Neural crest cell (in vitro differentiated cells): ENCODE results near the gene IL12RB2. TPM values are rescaled to one million over a fixed set of nuclear protein-coding genes. Genes with fewer than 3 reads are reported as not detected.

Experiments
- DNase-seq: peaks from one replicate; pipeline ENCODE4 v3.0.0; 2021; ENCODE audit warnings: low read depth, mixed read lengths, low spot score
- H3K27ac Mint-ChIP-seq: one replicate; pipeline ENCODE4 v1.8.0; 2021; ENCODE audit warnings: mild to moderate bottlenecking, mixed read lengths; ENCODE audit not compliant: unreplicated experiment
- H3K27me3 Mint-ChIP-seq: 2 replicates; pipeline ENCODE4 v1.8.0; 2021; ENCODE audit warnings: low read depth, mild to moderate bottlenecking, mixed read lengths
- H3K36me3 Mint-ChIP-seq: 2 replicates; pipeline ENCODE4 v1.8.0; 2021; ENCODE audit warnings: low read depth, mild to moderate bottlenecking, mixed read lengths
- H3K4me1 Mint-ChIP-seq: 2 replicates; pipeline ENCODE4 v1.8.0; 2021; ENCODE audit warnings: mixed read lengths
- H3K4me3 Mint-ChIP-seq: one replicate; pipeline ENCODE4 v1.8.0; 2021; ENCODE audit warnings: mild to moderate bottlenecking, mixed read lengths
- H3K9me3 Mint-ChIP-seq: 2 replicates; pipeline ENCODE4 v1.8.0; 2021; ENCODE audit warnings: mixed read lengths
- total RNA-seq: library from RNA; stranded (reverse); gene quantifications from 2 replicates; pipeline ENCODE4 v1.2.1, GENCODE V29; 2021
- TF ChIP-seq, protein P1 (sequence below): fragments of 200-600 bp; sonication (generic); conservative IDR thresholded peaks from 2 replicates; pipeline ENCODE4 v1.5.0; 2021; ENCODE audit warnings: antibody characterized with exemption, mild to moderate bottlenecking

Gene IL12RB2
- total RNA-seq, 1 donor from 2014 or later = 0.19 TPM

DNA sequence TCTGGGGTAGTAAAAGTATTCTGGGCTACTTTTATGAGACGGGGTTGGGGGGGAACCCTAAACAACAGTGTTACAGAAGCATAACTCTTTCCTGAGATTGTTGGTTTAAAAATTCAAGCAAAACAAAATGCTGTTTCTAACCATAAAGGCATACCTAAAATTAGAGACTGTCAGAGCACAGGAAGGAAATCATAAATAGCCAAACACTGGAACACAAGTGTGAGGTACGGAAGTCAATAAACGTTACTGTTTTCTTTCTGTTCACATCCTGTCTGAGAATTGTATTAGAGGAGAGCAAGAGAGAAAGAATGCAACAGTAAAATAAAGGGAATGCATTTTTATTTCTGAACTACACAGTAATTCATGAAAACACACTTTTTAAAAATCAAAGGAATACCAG, 42.8 kb upstream of the IL12RB2 start:
- no peak overlapping the region for H3K27ac Mint-ChIP-seq
- H3K9me3 Mint-ChIP-seq = no peaks in the 10 kb centered on the region
- peaks cover 5% of the 10 kb centered on the region for H3K4me1 Mint-ChIP-seq
- H3K4me3 Mint-ChIP-seq = no peak overlapping the region
- no peaks in the 10 kb centered on the region for H3K36me3 Mint-ChIP-seq
- DNase-seq = no peak
- TF ChIP-seq, protein P1, sequence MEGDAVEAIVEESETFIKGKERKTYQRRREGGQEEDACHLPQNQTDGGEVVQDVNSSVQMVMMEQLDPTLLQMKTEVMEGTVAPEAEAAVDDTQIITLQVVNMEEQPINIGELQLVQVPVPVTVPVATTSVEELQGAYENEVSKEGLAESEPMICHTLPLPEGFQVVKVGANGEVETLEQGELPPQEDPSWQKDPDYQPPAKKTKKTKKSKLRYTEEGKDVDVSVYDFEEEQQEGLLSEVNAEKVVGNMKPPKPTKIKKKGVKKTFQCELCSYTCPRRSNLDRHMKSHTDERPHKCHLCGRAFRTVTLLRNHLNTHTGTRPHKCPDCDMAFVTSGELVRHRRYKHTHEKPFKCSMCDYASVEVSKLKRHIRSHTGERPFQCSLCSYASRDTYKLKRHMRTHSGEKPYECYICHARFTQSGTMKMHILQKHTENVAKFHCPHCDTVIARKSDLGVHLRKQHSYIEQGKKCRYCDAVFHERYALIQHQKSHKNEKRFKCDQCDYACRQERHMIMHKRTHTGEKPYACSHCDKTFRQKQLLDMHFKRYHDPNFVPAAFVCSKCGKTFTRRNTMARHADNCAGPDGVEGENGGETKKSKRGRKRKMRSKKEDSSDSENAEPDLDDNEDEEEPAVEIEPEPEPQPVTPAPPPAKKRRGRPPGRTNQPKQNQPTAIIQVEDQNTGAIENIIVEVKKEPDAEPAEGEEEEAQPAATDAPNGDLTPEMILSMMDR = no peak
- H3K27me3 Mint-ChIP-seq = no peaks in the 10 kb centered on the region

DNA sequence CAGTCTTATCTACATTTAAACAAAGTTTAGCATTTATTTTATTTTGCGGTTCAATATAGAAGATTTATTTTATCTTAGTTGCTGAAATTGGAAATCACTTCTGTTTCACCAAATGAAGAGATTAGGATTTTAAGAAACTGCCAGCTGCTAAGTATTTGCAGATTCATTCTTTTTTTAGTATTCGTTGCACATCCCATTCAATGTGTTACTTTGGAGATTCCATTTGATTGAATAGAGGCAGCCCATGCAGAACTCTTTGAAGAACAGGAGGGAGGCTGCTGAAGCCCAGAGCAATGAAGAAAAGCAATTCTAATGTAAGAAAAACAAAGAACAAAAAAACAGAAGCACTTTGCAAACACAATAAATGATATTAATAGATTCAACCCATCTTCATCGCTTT, 38.6 kb upstream of the IL12RB2 start:
- Mint-ChIP-seq H3K27me3 (no peaks in the 10 kb centered on the region), H3K4me1 (peaks cover 5% of the 10 kb centered on the region), H3K4me3 (no peak overlapping the region), H3K27ac (no peak overlapping the region), H3K9me3 (peaks cover 20% of the 10 kb centered on the region), H3K36me3 (peaks cover 6% of the 10 kb centered on the region)
- TF ChIP-seq, protein P1 = no peak
- no peak for DNase-seq

DNA sequence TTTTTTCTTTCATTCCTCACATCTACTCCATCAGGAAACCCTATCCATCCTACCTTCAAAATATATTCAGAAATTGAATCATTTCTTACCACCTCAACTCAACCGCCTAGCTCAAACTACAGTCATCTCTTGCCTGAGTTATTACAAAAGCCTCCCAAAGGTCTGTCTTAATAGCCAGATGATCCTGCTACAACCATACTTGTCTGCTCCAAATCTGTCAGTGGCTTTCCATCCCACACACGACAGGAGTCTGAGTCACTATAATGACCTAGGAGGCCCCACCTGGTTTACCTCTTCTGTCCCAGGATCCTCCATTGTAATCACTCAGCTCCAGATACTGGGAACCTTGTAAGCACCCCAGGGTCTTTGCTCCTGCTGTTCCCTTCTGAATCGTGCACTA, 37.1 kb upstream of the IL12RB2 start:
- DNase-seq = no peak
- peaks cover 26% of the 10 kb centered on the region for H3K9me3 Mint-ChIP-seq
- TF ChIP-seq, protein P1 = no peak
- peaks cover 11% of the 10 kb centered on the region for H3K36me3 Mint-ChIP-seq
- peaks cover 5% of the 10 kb centered on the region for H3K4me1 Mint-ChIP-seq
- H3K4me3 Mint-ChIP-seq = no peak overlapping the region
- no peak overlapping the region for H3K27ac Mint-ChIP-seq
- no peaks in the 10 kb centered on the region for H3K27me3 Mint-ChIP-seq

DNA sequence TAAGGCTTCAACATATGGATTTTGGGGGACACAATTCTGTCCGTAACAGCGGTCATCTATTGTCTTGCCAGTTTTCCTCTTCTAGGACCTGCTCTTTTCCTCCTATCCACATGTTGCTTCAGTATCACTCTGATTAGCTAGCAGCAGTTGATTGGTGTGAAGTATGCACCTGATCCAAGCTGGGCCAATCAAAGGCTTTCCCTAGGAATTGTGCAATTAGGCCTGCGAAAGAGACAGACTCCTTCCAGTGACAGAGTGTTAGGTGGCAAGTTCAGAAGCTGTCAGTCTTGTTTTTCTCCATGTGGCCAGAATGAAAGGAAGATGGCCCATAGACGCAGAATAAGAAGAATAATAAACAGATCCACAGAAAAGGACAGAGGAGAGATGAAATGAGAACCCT, 34.1 kb upstream of the IL12RB2 start:
- TF ChIP-seq, protein P1 = no peak
- H3K4me1 Mint-ChIP-seq = peaks cover 5% of the 10 kb centered on the region
- peaks cover 14% of the 10 kb centered on the region for H3K36me3 Mint-ChIP-seq
- no peak for DNase-seq
- no peak overlapping the region for H3K4me3 Mint-ChIP-seq
- H3K9me3 Mint-ChIP-seq = peaks cover 35% of the 10 kb centered on the region
- H3K27me3 Mint-ChIP-seq = no peaks in the 10 kb centered on the region
- no peak overlapping the region for H3K27ac Mint-ChIP-seq

DNA sequence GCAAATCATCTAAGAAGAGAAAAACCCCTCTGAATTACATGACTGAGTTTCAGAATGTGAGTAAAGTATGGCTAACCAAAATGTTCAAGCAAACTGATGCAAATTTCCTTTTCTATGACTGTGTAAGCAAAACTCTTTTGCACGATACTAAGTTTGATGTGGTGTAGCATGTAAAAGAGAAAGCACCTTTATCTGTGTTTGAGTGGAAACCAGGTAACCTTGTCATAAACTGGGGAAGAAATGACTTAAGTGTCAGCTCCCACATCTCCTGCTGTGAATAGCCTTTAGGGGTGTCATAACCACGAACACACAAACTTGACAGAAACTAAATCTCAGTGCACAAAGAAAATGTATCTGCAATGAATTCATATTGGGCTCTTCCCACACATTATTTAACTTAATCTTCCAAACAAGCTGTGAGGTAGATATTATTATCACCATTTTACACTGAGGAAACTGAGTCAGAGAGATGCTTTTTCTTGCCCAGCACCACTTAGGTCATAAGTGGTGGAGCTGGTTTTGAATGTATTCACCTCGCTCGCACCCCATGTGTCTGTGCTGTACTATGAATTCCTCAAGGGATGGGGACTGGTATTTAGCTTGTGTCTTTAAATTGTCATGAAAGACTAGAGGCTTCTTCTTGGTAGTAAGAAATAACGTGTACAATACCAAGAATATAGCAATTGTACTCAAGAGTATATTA, 32.9 kb upstream of the IL12RB2 start:
- Mint-ChIP-seq H3K27ac (no peak overlapping the region), H3K4me1 (no peaks in the 10 kb centered on the region), H3K27me3 (no peaks in the 10 kb centered on the region), H3K36me3 (peaks cover 14% of the 10 kb centered on the region), H3K4me3 (no peak overlapping the region), H3K9me3 (peaks cover 35% of the 10 kb centered on the region)
- DNase-seq = no peak
- TF ChIP-seq, protein P1 = no peak
